Hematopoietic multipotent progenitor cell treated with erythropoietin and hydrocortisone succinate and interleukin-3 and kit ligand, for 15 days (in vitro differentiated cells): ENCODE results near the gene TBC1D8.

Experiments used
- DNase-seq: peaks from one replicate; pipeline ENCODE4 v3.0.0-alpha.2; 2015; ENCODE audit warnings: low spot score

TBC1D8 gene

GRCh38 chr2:101162561-101163330, 11.6 kb upstream of the TBC1D8 start:
- DNase-seq, result no peak

GRCh38 chr2:101161658-101162057, 10.5 kb upstream of the TBC1D8 start:
- DNase-seq, result no peak

GRCh38 chr2:101160454-101160853, 9.3 kb upstream of the TBC1D8 start:
- no peak for DNase-seq

- DNase-seq, result no peak
Observed at GRCh38 chr2:101159526-101159925, 8.3 kb upstream of the TBC1D8 start.

- no peak for DNase-seq
Observed at GRCh38 chr2:101157272-101157671, 6.1 kb upstream of the TBC1D8 start.

- DNase-seq, result no peak
Observed at GRCh38 chr2:101153787-101154186, 2.6 kb upstream of the TBC1D8 start.

- no peak for DNase-seq
Observed at GRCh38 chr2:101153077-101153707, 2.0 kb upstream of the TBC1D8 start.

GRCh38 chr2:101152272-101153076, 1.3 kb upstream of the TBC1D8 start:
- DNase-seq, result no peak

- DNase-seq, result no peak
Observed at GRCh38 chr2:101151859-101152271, 683 bp upstream of the TBC1D8 start.

- no peak for DNase-seq
Observed at GRCh38 chr2:101150306-101151145, 656 bp downstream of the TBC1D8 start.

- no peak for DNase-seq
Observed at GRCh38 chr2:101149241-101150192, 1.7 kb downstream of the TBC1D8 start.

GRCh38 chr2:101148777-101149176, 2.4 kb downstream of the TBC1D8 start:
- DNase-seq, result no peak

GRCh38 chr2:101147971-101148370, 3.2 kb downstream of the TBC1D8 start:
- DNase-seq, result no peak

GRCh38 chr2:101147062-101147461, 4.1 kb downstream of the TBC1D8 start:
- DNase-seq, result no peak

GRCh38 chr2:101146535-101146934, 4.6 kb downstream of the TBC1D8 start:
- DNase-seq, result no peak

- DNase-seq, result no peak
Observed at GRCh38 chr2:101145406-101145805, 5.8 kb downstream of the TBC1D8 start.

GRCh38 chr2:101142163-101142562, 9.0 kb downstream of the TBC1D8 start:
- DNase-seq, result no peak

- no peak for DNase-seq
Observed at GRCh38 chr2:101140978-101141655, 10.1 kb downstream of the TBC1D8 start.

GRCh38 chr2:101140237-101140636, 10.9 kb downstream of the TBC1D8 start:
- DNase-seq, result no peak

GRCh38 chr2:101139495-101139894, 11.7 kb downstream of the TBC1D8 start:
- no peak for DNase-seq
